Inflammatory macrophage treated with lipopolysaccharide for 4 hours (primary cell): ENCODE results near the gene BAIAP2L1.
A peak's percentile ranks its signal among the peaks of the same experiment; 100 is the strongest.

Experiments used
- DNase-seq: peaks from one replicate; pipeline ENCODE4 v3.0.0-alpha.2; 2020

The BAIAP2L1 gene

DNA sequence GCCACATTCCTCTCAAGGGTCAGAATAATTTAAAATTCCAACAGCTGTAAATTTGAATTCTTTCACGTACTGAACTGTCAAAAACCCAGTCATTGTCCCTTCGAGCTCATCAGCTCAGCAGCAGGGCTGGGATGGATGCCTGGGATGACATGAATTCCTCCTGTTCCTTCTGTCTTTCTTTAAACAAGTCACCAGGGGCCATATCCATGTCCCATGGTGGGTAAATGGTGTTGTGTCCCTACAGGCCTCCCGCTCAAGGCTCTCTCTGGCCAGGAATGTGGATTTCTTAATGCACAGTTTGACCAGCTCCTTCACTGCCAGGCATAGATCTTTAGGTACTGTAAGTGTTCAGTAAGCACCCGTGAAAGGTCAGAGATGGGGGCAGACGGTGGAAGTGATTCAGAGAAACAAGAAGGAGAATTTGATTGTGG lies 135.0 kb downstream of the BAIAP2L1 start:
- no peak for DNase-seq

- no peak for DNase-seq
Observed at GRCh38 chr7:98257701-98258100, 143.2 kb downstream of the BAIAP2L1 start.

GRCh38 chr7:98256431-98256830 lies 144.5 kb downstream of the BAIAP2L1 start:
- DNase-seq: no peak

GRCh38 chr7:98254951-98255610 lies 145.8 kb downstream of the BAIAP2L1 start:
- peak; percentile 41 for DNase-seq

- no peak for DNase-seq
Observed at GRCh38 chr7:98254516-98254915, 146.4 kb downstream of the BAIAP2L1 start.

GRCh38 chr7:98252425-98253054 lies 148.3 kb downstream of the BAIAP2L1 start:
- DNase-seq: peak; percentile 22

GRCh38 chr7:98251601-98252424 lies 149.1 kb downstream of the BAIAP2L1 start, which contains the start of gene TECPR1:
TSS of gene TECPR1 (minus strand) at chr7:98252232. CDS start at chr7:98246146, 6,086 bp downstream.
- DNase-seq: peak; percentile 95

DNA sequence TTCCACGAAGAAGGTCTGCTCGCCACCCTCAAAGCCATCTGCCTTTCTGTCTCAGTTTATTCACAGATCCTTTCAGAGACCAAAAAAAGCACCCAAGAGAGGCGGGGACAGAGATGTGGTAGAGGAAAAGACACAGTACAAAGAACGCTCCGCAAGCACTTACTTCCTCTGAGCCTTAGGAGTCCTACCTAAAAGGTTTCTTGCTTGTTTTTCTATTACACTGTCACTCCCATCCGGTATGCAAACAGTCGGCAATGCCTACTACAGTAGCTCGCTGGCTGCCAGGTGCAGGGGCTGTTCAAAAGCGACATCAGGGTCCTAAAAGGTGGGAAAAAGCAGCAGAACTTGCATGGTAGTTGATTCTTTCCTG lies 149.7 kb downstream of the BAIAP2L1 start:
- DNase-seq: no peak

- no peak for DNase-seq
Observed at GRCh38 chr7:98250789-98251188, 150.1 kb downstream of the BAIAP2L1 start.

DNA sequence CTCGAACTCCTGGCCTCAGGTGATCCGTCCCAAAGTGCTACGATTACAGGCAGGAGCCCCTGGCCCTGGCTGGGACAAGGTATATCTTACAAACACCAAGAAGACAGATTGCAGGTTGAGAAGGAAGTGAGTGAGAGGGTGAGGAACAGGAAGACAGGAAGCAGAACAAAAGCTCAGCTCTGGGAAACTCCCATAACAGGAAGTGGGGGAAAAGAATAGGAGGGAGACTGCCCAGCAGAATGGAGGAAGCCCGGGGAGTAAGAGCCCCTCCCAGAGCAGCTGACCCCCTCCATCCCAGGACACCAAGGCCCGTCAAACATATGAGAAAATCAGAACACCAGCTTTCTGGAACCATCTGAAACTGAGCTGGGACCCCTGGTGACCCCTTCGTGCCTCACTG lies 151.8 kb downstream of the BAIAP2L1 start:
- DNase-seq: peak; percentile 69

DNA sequence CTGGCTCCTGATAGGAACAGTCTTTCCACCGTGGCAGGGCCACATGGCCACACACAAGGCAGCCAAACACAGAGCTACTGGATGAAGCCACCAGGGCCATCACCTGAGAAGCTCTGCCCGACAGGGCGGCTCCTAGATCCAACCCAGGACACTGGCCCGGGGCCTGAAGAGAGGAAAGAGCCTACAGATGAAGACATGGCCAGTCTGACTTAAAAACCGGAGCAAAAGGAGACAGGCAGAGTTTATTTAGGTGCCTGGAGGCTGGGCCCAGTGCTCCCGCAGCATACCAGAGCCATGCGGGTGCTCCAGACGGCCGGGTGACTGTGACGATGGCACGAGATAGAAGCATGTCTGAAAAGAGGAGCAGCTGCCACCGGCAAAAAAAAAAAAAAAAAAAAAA lies 152.7 kb downstream of the BAIAP2L1 start:
- no peak for DNase-seq

DNA sequence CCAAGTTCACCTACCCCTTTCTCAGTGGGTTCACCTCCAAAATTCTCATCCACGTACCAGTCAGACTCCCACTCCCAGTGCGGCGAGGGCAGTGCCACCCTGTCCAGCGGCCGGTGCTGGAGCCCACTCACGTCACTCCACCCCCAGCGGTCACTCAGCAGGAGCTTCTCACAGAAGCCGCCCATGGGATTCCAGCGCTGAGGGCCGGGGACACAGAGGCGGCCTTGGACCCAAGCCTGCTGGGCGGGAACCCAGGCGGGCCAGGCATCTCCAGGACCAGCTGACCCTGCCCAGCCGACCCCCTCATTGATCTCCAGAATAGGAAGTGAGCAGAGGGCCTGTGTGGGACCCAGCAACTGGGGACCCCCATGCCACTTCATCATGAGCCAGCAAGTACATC lies 156.0 kb downstream of the BAIAP2L1 start:
- DNase-seq: no peak

DNA sequence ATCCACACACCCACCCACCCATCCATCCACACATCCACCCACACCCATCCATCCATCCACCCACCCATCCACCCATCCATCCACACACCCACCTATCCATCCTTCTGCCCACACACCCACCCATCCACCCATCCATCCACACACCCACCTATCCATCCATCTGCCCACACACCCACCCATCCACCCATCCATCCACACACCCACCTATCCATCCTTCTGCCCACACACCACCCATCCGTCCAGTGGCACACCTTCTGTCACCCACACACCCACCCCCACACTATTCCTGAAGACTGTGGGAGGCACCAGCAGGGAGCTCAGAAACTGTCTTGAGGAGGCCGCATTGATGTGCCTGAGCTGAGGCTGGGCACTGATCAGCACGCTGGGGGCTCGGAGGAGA lies 158.0 kb downstream of the BAIAP2L1 start:
- DNase-seq: no peak

DNA sequence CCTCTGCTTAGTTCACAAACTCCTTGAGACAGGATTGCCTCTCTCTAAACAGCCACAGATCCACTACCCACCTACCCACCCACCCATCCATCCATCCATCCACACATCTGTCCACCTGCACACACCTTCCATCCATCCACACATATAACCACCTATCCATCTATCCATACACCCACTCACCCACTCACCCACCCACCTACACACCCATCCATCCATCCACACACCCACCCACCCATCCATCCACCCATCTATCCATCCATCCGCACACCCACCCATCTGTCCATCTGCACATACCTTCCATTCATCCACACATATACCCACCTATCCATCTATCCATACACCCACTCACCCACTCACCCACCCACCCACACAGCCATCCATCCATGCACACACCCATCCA lies 158.5 kb downstream of the BAIAP2L1 start:
- DNase-seq: no peak

- no peak for DNase-seq
Observed at GRCh38 chr7:98241674-98242241, 159.1 kb downstream of the BAIAP2L1 start.
